TTC549 (cell line): ENCODE results near the gene GLIPR2.
"Not testable (repeated sequence)": the region's sequence is repeated elsewhere in the genome, so short reads cannot be mapped to it uniquely, and the experiment has no call there.

Experiments used
- FAIRE-seq: peaks from 2 replicates; lab custom pipeline; 2012; peaks lifted over from hg19 to GRCh38; lab: Jason Lieb, UNC

The GLIPR2 gene

GRCh38 chr9:36144309-36145232 is 8.0 kb downstream of the GLIPR2 start:
- no peak for FAIRE-seq

- FAIRE-seq: no peak
Observed at GRCh38 chr9:36145970-36146369, 9.4 kb downstream of the GLIPR2 start.

DNA sequence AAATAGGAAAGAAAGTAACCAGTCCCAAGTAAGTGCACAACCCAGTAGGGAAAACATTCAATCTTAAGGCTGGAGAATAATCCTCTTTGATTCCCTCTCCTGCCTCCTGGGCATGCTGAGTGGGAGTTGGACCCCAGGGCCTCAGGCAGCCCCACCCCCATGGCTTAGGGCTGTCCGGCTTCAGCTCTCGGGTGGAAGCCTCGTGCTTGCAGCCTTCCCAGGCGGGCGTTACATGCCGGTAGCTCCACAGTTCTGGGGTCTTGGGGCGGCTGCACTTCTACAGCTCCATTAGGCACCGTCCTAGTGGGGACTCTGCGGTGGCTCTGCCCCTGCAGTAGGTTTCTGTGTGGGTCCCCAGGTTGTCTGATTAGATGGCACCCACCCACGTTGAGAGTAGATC is 10.1 kb downstream of the GLIPR2 start:
- no peak for FAIRE-seq

GRCh38 chr9:36147441-36148175 is 11.1 kb downstream of the GLIPR2 start:
- FAIRE-seq: no peak

GRCh38 chr9:36148311-36149051 is 11.9 kb downstream of the GLIPR2 start:
- FAIRE-seq: no peak

GRCh38 chr9:36149197-36149596 is 12.7 kb downstream of the GLIPR2 start:
- FAIRE-seq: no peak

GRCh38 chr9:36150574-36151315 is 14.2 kb downstream of the GLIPR2 start:
- FAIRE-seq: no peak

- no peak for FAIRE-seq
Observed at GRCh38 chr9:36151316-36152210, 15.0 kb downstream of the GLIPR2 start.

GRCh38 chr9:36152741-36153438 is 16.4 kb downstream of the GLIPR2 start:
- no peak for FAIRE-seq

GRCh38 chr9:36153746-36154145 is 17.2 kb downstream of the GLIPR2 start:
- FAIRE-seq: no peak

GRCh38 chr9:36154331-36154952 is 17.9 kb downstream of the GLIPR2 start:
- FAIRE-seq: no peak

DNA sequence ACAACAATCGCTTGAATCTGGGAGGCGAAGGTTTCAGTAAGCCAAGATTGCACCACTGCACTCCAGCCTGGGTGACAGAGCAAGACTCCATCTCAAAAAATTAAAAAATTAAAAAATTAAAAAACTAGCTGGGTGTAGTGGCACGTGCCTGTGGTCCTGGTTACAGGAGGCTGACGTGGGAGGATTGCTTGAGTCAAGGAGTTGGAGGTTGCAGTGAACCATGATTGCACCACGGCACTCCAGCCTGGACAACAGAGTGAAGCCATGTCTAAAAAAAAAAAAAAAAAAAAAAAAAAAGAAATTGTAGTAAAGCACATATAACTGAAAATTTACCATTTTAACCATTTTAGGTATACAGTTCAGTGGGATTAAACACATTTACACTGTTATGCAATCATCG is 19.6 kb downstream of the GLIPR2 start:
- no peak for FAIRE-seq

DNA sequence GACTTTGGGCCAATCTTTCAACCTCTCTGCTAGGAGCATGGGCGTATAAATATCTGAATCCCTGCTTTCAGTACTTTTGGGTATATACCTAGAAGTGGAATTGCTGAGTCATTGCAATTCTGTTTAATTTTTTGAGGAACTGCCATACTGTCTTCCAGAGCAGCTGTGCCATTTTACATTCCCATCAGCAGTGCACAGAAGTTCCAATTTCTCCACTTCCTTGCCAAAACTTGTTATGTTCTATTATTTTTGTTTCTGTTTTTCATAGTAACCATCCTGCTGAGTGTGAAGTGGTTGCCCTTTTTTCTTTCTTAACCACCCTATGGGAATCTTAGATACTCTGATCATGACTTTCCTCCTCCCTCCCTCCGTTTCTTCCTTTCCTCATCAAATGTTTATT is 21.6 kb downstream of the GLIPR2 start:
- FAIRE-seq: no peak

DNA sequence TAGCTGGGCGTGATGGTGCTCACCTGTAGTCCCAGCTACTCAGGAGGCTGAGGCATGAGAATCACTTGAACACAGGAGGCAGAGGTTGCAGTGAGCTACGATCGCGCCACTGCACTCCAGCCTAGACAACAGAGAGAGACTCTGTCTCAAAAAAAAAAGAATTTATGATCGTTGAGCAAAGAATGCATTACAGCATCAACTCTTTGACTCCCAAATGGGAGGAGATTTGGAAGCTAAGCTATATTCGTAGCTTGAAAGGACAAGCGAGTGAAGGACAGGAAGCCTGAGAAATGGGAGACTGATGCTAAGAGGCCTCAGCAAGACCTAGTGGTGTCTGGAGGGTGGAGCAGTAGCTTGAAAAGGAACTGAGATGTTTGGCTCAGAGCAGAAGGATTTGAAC is 22.4 kb downstream of the GLIPR2 start:
- no peak for FAIRE-seq

DNA sequence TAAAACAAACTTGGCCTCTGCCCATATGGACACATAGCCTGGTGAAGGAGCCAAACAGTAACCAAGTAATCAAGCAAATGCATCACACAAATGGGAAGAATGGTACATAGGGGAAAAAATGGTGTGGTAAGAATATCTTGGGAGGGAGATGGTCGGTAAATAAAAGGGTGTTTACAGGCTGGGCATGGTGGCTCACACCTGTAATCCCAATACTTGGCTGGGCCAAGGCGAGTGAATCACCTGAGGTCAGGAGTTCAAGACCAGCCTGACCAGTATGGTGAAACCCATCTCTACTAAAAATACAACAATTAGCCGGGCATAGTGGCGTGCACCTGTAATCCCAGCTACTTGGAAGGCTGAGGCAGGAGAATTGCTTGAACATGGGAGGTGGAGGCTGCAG is 23.0 kb downstream of the GLIPR2 start:
- not testable (repeated sequence) for FAIRE-seq

DNA sequence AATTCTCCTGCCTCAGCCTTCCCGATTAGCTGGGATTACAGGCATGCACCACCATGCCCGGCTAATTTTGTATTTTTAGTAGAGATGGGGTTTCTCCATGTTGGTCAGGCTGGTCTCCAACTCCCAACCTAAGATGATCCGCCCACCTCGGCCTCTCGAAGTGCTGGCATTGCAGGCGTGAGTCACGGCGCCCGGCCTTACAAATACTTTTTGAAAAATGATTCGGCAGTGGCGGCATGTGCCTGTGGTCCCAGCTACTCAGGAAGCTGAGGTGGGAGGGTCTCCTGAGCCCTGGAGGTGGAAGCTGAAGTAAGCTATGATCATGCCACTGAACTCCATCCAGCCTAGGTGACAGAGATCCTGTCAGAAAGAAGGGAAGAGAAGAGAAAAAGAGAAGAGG is 23.6 kb downstream of the GLIPR2 start:
- not testable (repeated sequence) for FAIRE-seq

- no peak for FAIRE-seq
Observed at GRCh38 chr9:36161187-36161586, 24.7 kb downstream of the GLIPR2 start.

DNA sequence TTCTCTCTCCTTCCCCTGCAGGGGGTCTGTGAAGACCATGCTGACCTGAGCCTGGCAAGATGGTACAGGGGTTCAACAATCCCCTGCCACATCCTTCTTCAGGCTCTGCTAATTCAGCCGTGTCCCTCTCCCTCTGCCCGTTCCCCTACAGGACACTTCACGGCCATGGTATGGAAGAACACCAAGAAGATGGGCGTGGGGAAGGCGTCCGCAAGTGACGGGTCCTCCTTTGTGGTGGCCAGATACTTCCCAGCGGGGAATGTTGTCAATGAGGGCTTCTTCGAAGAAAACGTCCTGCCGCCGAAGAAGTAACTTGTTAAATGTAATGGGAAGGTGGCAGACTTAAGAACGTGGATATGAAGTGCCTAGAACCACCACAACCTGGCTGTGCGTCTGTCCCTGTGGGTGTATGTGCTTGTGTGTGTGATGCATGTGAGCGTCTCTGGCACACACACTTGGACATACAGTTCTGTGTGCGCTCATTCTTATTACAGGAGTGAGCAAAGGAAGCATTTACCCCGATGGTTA is 25.7 kb downstream of the GLIPR2 start:
- no peak for FAIRE-seq

DNA sequence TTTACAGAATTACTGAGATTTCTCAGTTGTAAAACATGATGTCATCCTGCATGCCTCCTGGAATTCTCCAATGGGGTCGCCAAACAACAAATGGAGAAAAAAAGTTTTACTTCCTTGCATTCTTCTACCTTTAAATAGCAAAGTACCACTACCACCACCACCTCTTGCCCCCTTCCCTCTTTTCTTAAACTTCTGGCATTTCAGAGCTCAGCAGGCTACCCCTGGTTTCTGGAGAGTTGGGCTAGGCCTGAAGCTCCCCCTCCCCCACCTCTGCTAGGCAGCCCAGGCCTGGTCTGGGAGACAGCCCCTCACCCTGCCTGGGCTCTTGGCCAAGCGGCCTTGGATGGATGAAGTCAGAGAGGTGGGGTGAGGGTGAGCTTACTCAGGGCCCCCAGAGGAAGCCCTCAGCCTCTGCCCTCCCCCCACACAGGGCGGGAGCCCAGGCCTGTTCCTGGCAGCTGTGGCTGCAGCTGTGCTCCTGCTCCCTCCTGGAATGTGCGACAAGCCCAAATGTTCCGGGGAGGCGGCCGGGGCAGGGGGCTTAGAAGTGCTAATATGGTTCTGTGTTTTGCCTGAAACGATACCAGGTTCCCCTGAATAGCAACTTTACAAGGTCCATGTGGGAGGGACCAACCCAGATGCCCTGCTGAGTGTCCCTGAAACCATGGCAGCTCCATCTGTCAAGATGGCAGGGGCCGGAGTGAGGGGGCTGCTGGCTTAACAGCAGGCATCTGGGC is 26.7 kb downstream of the GLIPR2 start:
- FAIRE-seq: no peak
